PC-3 (cell line): Measurements from ENCODE around the gene PIK3R2.

ENCODE experiments used
- EZH2 ChIP-seq: fragments of 300-600 bp; sonication (generic); IDR thresholded peaks from one replicate; pipeline ENCODE4 v1.6.1; 2017; ENCODE audit warnings: antibody characterized with exemption, mild to moderate bottlenecking, low read length; ENCODE audit not compliant: unreplicated experiment
- EZH2phosphoT487 ChIP-seq: fragments of 300-600 bp; sonication (generic); IDR thresholded peaks from 2 replicates; pipeline ENCODE4 v1.6.1; 2018; ENCODE audit warnings: mild to moderate bottlenecking, antibody characterized with exemption, low read length, borderline replicate concordance
- TF ChIP-seq, protein P1 (sequence below): fragments of 300-600 bp; sonication (generic); conservative IDR thresholded peaks from 2 replicates; pipeline ENCODE4 v1.5.1; 2017; ENCODE audit warnings: antibody characterized with exemption, low read depth, mild to moderate bottlenecking, low read length

DNA sequence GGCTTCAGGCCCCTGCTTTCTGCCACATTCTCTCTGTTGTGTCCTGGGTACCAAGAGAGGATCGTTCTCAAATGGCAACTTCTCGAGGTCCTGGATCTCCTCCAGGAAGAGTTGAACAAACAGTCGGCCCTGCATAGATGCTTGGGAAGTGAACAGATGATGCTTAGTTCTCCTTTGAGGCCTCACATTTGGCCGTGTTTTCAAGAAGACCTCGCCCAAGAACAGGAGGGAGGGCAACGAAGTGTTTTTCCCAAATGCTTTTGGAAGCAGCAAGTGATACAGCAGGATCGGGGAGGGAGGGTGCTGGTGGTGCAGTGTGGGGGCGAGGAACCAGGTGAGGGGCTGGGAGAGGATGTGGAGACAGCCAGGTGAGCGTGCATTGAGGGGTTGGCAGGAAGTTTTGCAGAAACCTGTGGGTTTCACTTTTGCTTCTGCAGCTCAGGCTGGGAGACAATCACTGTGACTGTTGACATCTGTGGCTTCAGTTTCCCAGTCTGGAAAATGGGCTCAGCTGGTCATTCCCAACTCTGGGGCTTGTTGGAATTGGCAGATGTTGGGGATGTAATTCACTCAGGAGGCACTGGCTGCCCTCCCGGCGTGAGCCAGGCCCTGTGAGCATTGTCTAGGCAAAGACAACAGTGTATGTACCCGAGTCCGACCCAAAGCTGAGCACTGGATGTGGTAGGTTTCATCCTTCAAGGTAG is 33.8 kb upstream of the PIK3R2 start:
- TF ChIP-seq EZH2, result no peak
- TF ChIP-seq, protein P1, sequence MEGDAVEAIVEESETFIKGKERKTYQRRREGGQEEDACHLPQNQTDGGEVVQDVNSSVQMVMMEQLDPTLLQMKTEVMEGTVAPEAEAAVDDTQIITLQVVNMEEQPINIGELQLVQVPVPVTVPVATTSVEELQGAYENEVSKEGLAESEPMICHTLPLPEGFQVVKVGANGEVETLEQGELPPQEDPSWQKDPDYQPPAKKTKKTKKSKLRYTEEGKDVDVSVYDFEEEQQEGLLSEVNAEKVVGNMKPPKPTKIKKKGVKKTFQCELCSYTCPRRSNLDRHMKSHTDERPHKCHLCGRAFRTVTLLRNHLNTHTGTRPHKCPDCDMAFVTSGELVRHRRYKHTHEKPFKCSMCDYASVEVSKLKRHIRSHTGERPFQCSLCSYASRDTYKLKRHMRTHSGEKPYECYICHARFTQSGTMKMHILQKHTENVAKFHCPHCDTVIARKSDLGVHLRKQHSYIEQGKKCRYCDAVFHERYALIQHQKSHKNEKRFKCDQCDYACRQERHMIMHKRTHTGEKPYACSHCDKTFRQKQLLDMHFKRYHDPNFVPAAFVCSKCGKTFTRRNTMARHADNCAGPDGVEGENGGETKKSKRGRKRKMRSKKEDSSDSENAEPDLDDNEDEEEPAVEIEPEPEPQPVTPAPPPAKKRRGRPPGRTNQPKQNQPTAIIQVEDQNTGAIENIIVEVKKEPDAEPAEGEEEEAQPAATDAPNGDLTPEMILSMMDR, result no peak
- TF ChIP-seq EZH2phosphoT487, result no peak
